ENCODE results near the gene MAN1C1.

Gene MAN1C1

GRCh38 chr1:25615172-25615541 lies 1.4 kb upstream of the MAN1C1 start:
- DNase-seq (ENCODE audit: low spot score) = no peak

GRCh38 chr1:25615563-25616094 lies 962 bp upstream of the MAN1C1 start:
- peaks cover 42% of the 10 kb centered on the region for H3K4me1 Mint-ChIP-seq (ENCODE audit: low read depth)
- no peaks in the 10 kb centered on the region for H3K9me3 Mint-ChIP-seq
- H3K27me3 Mint-ChIP-seq (ENCODE audit: low read depth) = peaks cover 74% of the 10 kb centered on the region
- no peak overlapping the region for H3K27ac Mint-ChIP-seq
- H3K36me3 Mint-ChIP-seq (ENCODE audit: low read depth) = peaks cover 10% of the 10 kb centered on the region
- H3K4me3 Mint-ChIP-seq = peak overlapping the region; percentile 57
- DNase-seq (ENCODE audit: low spot score) = no peak

More at GRCh38 chr1:25615172-25615541, 1.4 kb upstream of the MAN1C1 start:
- H3K36me3 Mint-ChIP-seq (ENCODE audit: low read depth) = peaks cover 5% of the 10 kb centered on the region
- H3K4me1 Mint-ChIP-seq (ENCODE audit: low read depth) = peaks cover 39% of the 10 kb centered on the region
- no peaks in the 10 kb centered on the region for H3K9me3 Mint-ChIP-seq
- no peak overlapping the region for H3K27ac Mint-ChIP-seq
- peaks cover 73% of the 10 kb centered on the region for H3K27me3 Mint-ChIP-seq (ENCODE audit: low read depth)
- peak overlapping the region; percentile 57 for H3K4me3 Mint-ChIP-seq

GRCh38 chr1:25616987-25617624 lies 515 bp downstream of the MAN1C1 start:
- DNase-seq (ENCODE audit: low spot score) = no peak
- Mint-ChIP-seq H3K9me3 (no peaks in the 10 kb centered on the region), H3K36me3 (ENCODE audit: low read depth) (peaks cover 15% of the 10 kb centered on the region), H3K4me3 (no peak overlapping the region), H3K27ac (no peak overlapping the region), H3K27me3 (ENCODE audit: low read depth) (peaks cover 74% of the 10 kb centered on the region), H3K4me1 (ENCODE audit: low read depth) (peaks cover 55% of the 10 kb centered on the region)

GRCh38 chr1:25617625-25618432 lies 1.2 kb downstream of the MAN1C1 start:
- no peak overlapping the region for H3K27ac Mint-ChIP-seq

GRCh38 chr1:25618433-25618808 lies 1.8 kb downstream of the MAN1C1 start:
- Mint-ChIP-seq H3K9me3 (no peaks in the 10 kb centered on the region), H3K36me3 (ENCODE audit: low read depth) (peaks cover 20% of the 10 kb centered on the region), H3K4me1 (ENCODE audit: low read depth) (peaks cover 68% of the 10 kb centered on the region), H3K27me3 (ENCODE audit: low read depth) (peaks cover 75% of the 10 kb centered on the region), H3K4me3 (peak overlapping the region; percentile 83), H3K27ac (peak overlapping the region; percentile 68)
- DNase-seq (ENCODE audit: low spot score) = no peak

More at GRCh38 chr1:25617625-25618432, 1.2 kb downstream of the MAN1C1 start:
- no peak for DNase-seq (ENCODE audit: low spot score)
- H3K9me3 Mint-ChIP-seq = no peaks in the 10 kb centered on the region
- H3K4me1 Mint-ChIP-seq (ENCODE audit: low read depth) = peaks cover 62% of the 10 kb centered on the region
- H3K36me3 Mint-ChIP-seq (ENCODE audit: low read depth) = peaks cover 15% of the 10 kb centered on the region
- H3K27me3 Mint-ChIP-seq (ENCODE audit: low read depth) = peaks cover 75% of the 10 kb centered on the region
- peak overlapping the region; percentile 83 for H3K4me3 Mint-ChIP-seq

GRCh38 chr1:25619101-25619890 lies 2.7 kb downstream of the MAN1C1 start:
- Mint-ChIP-seq H3K27ac (no peak overlapping the region), H3K27me3 (ENCODE audit: low read depth) (peaks cover 76% of the 10 kb centered on the region), H3K36me3 (ENCODE audit: low read depth) (peaks cover 20% of the 10 kb centered on the region), H3K4me1 (ENCODE audit: low read depth) (peaks cover 75% of the 10 kb centered on the region), H3K4me3 (peak overlapping the region; percentile 83), H3K9me3 (no peaks in the 10 kb centered on the region)
- no peak for DNase-seq (ENCODE audit: low spot score)

GRCh38 chr1:25620211-25620610 lies 3.6 kb downstream of the MAN1C1 start:
- peaks cover 70% of the 10 kb centered on the region for H3K4me1 Mint-ChIP-seq (ENCODE audit: low read depth)
- H3K4me3 Mint-ChIP-seq = peak overlapping the region; percentile 83
- peaks cover 74% of the 10 kb centered on the region for H3K27me3 Mint-ChIP-seq (ENCODE audit: low read depth)
- H3K27ac Mint-ChIP-seq = no peak overlapping the region
- no peak for DNase-seq (ENCODE audit: low spot score)
- H3K36me3 Mint-ChIP-seq (ENCODE audit: low read depth) = peaks cover 20% of the 10 kb centered on the region
- no peaks in the 10 kb centered on the region for H3K9me3 Mint-ChIP-seq

- H3K27ac Mint-ChIP-seq = no peak overlapping the region
- peaks cover 74% of the 10 kb centered on the region for H3K27me3 Mint-ChIP-seq (ENCODE audit: low read depth)
- peaks cover 1% of the 10 kb centered on the region for H3K9me3 Mint-ChIP-seq
- H3K4me3 Mint-ChIP-seq = peak overlapping the region; percentile 83
- no peak for DNase-seq (ENCODE audit: low spot score)
- peaks cover 64% of the 10 kb centered on the region for H3K4me1 Mint-ChIP-seq (ENCODE audit: low read depth)
- peaks cover 20% of the 10 kb centered on the region for H3K36me3 Mint-ChIP-seq (ENCODE audit: low read depth)
Observed at GRCh38 chr1:25620701-25621350, 4.2 kb downstream of the MAN1C1 start.

GRCh38 chr1:25621876-25622275 lies 5.3 kb downstream of the MAN1C1 start:
- Mint-ChIP-seq H3K4me1 (ENCODE audit: low read depth) (peaks cover 63% of the 10 kb centered on the region), H3K9me3 (peaks cover 12% of the 10 kb centered on the region), H3K4me3 (peak overlapping the region; percentile 83), H3K36me3 (ENCODE audit: low read depth) (peaks cover 29% of the 10 kb centered on the region), H3K27me3 (ENCODE audit: low read depth) (peaks cover 85% of the 10 kb centered on the region), H3K27ac (no peak overlapping the region)
- DNase-seq (ENCODE audit: low spot score) = no peak

- H3K4me1 Mint-ChIP-seq (ENCODE audit: low read depth) = peaks cover 63% of the 10 kb centered on the region
- peaks cover 16% of the 10 kb centered on the region for H3K9me3 Mint-ChIP-seq
- peaks cover 31% of the 10 kb centered on the region for H3K36me3 Mint-ChIP-seq (ENCODE audit: low read depth)
- H3K27me3 Mint-ChIP-seq (ENCODE audit: low read depth) = peaks cover 91% of the 10 kb centered on the region
- H3K27ac Mint-ChIP-seq = no peak overlapping the region
- no peak for DNase-seq (ENCODE audit: low spot score)
- peak overlapping the region; percentile 39 for H3K4me3 Mint-ChIP-seq
Observed at GRCh38 chr1:25622531-25622930, 5.9 kb downstream of the MAN1C1 start.

GRCh38 chr1:25623007-25623406 lies 6.4 kb downstream of the MAN1C1 start:
- no peak for DNase-seq (ENCODE audit: low spot score)
- Mint-ChIP-seq H3K27ac (no peak overlapping the region), H3K27me3 (ENCODE audit: low read depth) (peaks cover 94% of the 10 kb centered on the region), H3K4me3 (peak overlapping the region; percentile 62), H3K4me1 (ENCODE audit: low read depth) (peaks cover 63% of the 10 kb centered on the region), H3K36me3 (ENCODE audit: low read depth) (peaks cover 31% of the 10 kb centered on the region), H3K9me3 (peaks cover 16% of the 10 kb centered on the region)

GRCh38 chr1:25623731-25624130 lies 7.1 kb downstream of the MAN1C1 start:
- Mint-ChIP-seq H3K27me3 (ENCODE audit: low read depth) (peaks cover 92% of the 10 kb centered on the region), H3K4me1 (ENCODE audit: low read depth) (peaks cover 59% of the 10 kb centered on the region), H3K9me3 (peaks cover 16% of the 10 kb centered on the region), H3K4me3 (peak overlapping the region; percentile 61), H3K27ac (no peak overlapping the region), H3K36me3 (ENCODE audit: low read depth) (peaks cover 30% of the 10 kb centered on the region)
- no peak for DNase-seq (ENCODE audit: low spot score)

GRCh38 chr1:25624156-25624555 lies 7.6 kb downstream of the MAN1C1 start:
- H3K27me3 Mint-ChIP-seq (ENCODE audit: low read depth) = peaks cover 92% of the 10 kb centered on the region
- H3K36me3 Mint-ChIP-seq (ENCODE audit: low read depth) = peaks cover 35% of the 10 kb centered on the region
- peak overlapping the region; percentile 27 for H3K27ac Mint-ChIP-seq
- H3K4me1 Mint-ChIP-seq (ENCODE audit: low read depth) = peaks cover 59% of the 10 kb centered on the region
- H3K4me3 Mint-ChIP-seq = peak overlapping the region; percentile 61
- H3K9me3 Mint-ChIP-seq = peaks cover 19% of the 10 kb centered on the region
- DNase-seq (ENCODE audit: low spot score) = no peak
